Astrocyte of the spinal cord (primary cell): Measurements from ENCODE around the gene KRTAP12-3.
"Not testable (repeated sequence)": the region's sequence is repeated elsewhere in the genome, so short reads cannot be mapped to it uniquely, and the experiment has no call there.

ENCODE experiments used
- DNase-seq: peaks from one replicate; pipeline ENCODE4 v3.0.0; 2011; ENCODE audit warnings: low read depth, low spot score
- H3K4me3 ChIP-seq: 2 replicates; pipeline ENCODE4 v1.5.1; 2011; ENCODE audit warnings: low read depth, mild to moderate bottlenecking, low read length, moderate library complexity
- CTCF ChIP-seq: IDR thresholded peaks from 2 replicates; pipeline ENCODE4 v1.5.1; 2012; ENCODE audit warnings: low read depth, mild to moderate bottlenecking, low read length, inconsistent platforms
- in situ Hi-C: cut with HindIII; loops from 2 replicates; pipeline ENCODE4 v1.10.0; 2017; ENCODE audit warnings: low sequenced_read_pairs

The KRTAP12-3 gene

GRCh38 chr21:44637018-44637850 lies 20.5 kb upstream of the KRTAP12-3 start, which contains the start of gene KRTAP10-10:
KRTAP10-10 (plus strand) TSS chr21:44637356; CDS start chr21:44637418, 62 bp downstream.
- no peak for DNase-seq
- H3K4me3 ChIP-seq, result no peak within 1 kb of the TSS
- in situ Hi-C loops, result no loop called here
- no peak for TF ChIP-seq CTCF

- DNase-seq, H3K4me3 ChIP-seq, in situ Hi-C loops: not testable (repeated sequence)
These were observed 19.8 kb upstream of the KRTAP12-3 start for GRCh38 chr21:44637851-44638348.

- H3K4me3 ChIP-seq, DNase-seq, in situ Hi-C loops: not testable (repeated sequence)
These were observed 19.0 kb upstream of the KRTAP12-3 start for GRCh38 chr21:44638506-44639330.

GRCh38 chr21:44639331-44639655 lies 18.4 kb upstream of the KRTAP12-3 start:
- DNase-seq, result no peak
- in situ Hi-C loops, result no loop called here
- no peak overlapping the region for H3K4me3 ChIP-seq
- TF ChIP-seq CTCF, result no peak

- no peak overlapping the region for H3K4me3 ChIP-seq
- in situ Hi-C loops, result no loop called here
- TF ChIP-seq CTCF, result no peak
- DNase-seq, result no peak
These were observed 17.0 kb upstream of the KRTAP12-3 start for GRCh38 chr21:44640761-44641160.

GRCh38 chr21:44643741-44644310 lies 13.9 kb upstream of the KRTAP12-3 start:
- DNase-seq, result no peak
- in situ Hi-C loops, result no loop called here
- no peak for TF ChIP-seq CTCF
- H3K4me3 ChIP-seq, result no peak overlapping the region

GRCh38 chr21:44644878-44645277 lies 12.9 kb upstream of the KRTAP12-3 start:
- TF ChIP-seq CTCF, result no peak
- no peak overlapping the region for H3K4me3 ChIP-seq
- in situ Hi-C loops, result no loop called here
- no peak for DNase-seq

- in situ Hi-C loops, H3K4me3 ChIP-seq, DNase-seq: not testable (repeated sequence)
These were observed 11.1 kb upstream of the KRTAP12-3 start, which contains the start of gene KRTAP10-11 for GRCh38 chr21:44646366-44647221. KRTAP10-11 (plus strand) TSS chr21:44646414; CDS start chr21:44646459, 45 bp downstream.
